IMR-90 (cell line): ENCODE results near the gene AQP12B. TPM values are rescaled to one million over a fixed set of nuclear protein-coding genes. Genes with fewer than 3 reads are reported as not detected.

Source experiments
- ATAC-seq: fragments of 200-7000 bp; cut with Tn5 transposase; 2 replicates; pipeline ENCODE4 v1.9.1; 2020; ENCODE audit warnings: low read depth, mild to moderate bottlenecking, moderate library complexity
- BruUV-seq: library from RNA; stranded (reverse); fragments of 400-500 nt; replicated peaks from 2 replicates; lab custom pipeline; 2021; lab: Mats Ljungman, UMichigan
- CTCF ChIA-PET: fragments of 300-600 bp; formaldehyde crosslinking; extraction: SDS; loops from one replicate; lab custom pipeline; 2021; ENCODE audit warnings: antibody characterized with exemption; lab: Yijun Ruan, JAX
- POLR2A ChIA-PET: fragments of 300-600 bp; sonication (Branson Sonifier 250); formaldehyde crosslinking; loops from one replicate; lab custom pipeline; 2022; ENCODE audit warnings: antibody characterized with exemption; ENCODE audit not compliant: unreplicated experiment; lab: Charles Lee
- DNase-seq: peaks from one replicate; pipeline ENCODE4 v3.0.0; 2013
- H2AFZ ChIP-seq: replicated peaks from 2 replicates; pipeline ENCODE3; 2013; ENCODE audit warnings: low read length, mild to moderate bottlenecking; ENCODE audit not compliant: poor library complexity
- H2AK5ac ChIP-seq: 2 replicates; pipeline ENCODE4 v1.6.1; 2013; ENCODE audit warnings: low read depth, low read length, inconsistent platforms
- H2AK9ac ChIP-seq: replicated peaks from 2 replicates; pipeline ENCODE3; 2013; ENCODE audit warnings: mild to moderate bottlenecking, low read depth, low read length, moderate library complexity; ENCODE audit not compliant: poor library complexity
- H2BK120ac ChIP-seq: 2 replicates; pipeline ENCODE4 v1.6.1; 2013; ENCODE audit warnings: low read depth, low read length, inconsistent platforms
- H2BK15ac ChIP-seq: 3 replicates; pipeline ENCODE4 v1.6.1; 2013; ENCODE audit warnings: low read depth, low read length, inconsistent platforms
- H2BK20ac ChIP-seq: 2 replicates; pipeline ENCODE4 v1.6.1; 2013; ENCODE audit warnings: low read depth, mild to moderate bottlenecking, inconsistent platforms, low read length, moderate library complexity
- H2BK5ac ChIP-seq: 2 replicates; pipeline ENCODE4 v1.6.1; 2013; ENCODE audit warnings: mild to moderate bottlenecking, low read depth, low read length, inconsistent platforms; ENCODE audit not compliant: poor library complexity, severe bottlenecking
- H3K14ac ChIP-seq: replicated peaks from 2 replicates; pipeline ENCODE4 v1.6.1; 2013; ENCODE audit warnings: low read depth, low read length, inconsistent platforms
- H3K18ac ChIP-seq: 2 replicates; pipeline ENCODE4 v1.6.1; 2013; ENCODE audit warnings: low read depth, low read length, control low read depth
- H3K23ac ChIP-seq: 2 replicates; pipeline ENCODE4 v1.6.1; 2013; ENCODE audit warnings: low read depth, low read length, inconsistent platforms
- H3K27ac ChIP-seq: 2 replicates; pipeline ENCODE4 v1.5.1; 2013; ENCODE audit warnings: mild to moderate bottlenecking, control low read depth, low read length; ENCODE audit not compliant: insufficient read depth
- H3K27me3 ChIP-seq: 2 replicates; pipeline ENCODE4 v1.6.1; 2013; ENCODE audit warnings: low read length; ENCODE audit not compliant: control insufficient read depth, insufficient read depth
- H3K36me3 ChIP-seq: 2 replicates; pipeline ENCODE4 v1.6.1; 2013; ENCODE audit warnings: low read length, mixed read lengths; ENCODE audit not compliant: control insufficient read depth, insufficient read depth
- H3K4ac ChIP-seq: 2 replicates; pipeline ENCODE4 v1.6.1; 2013; ENCODE audit warnings: low read depth, low read length, inconsistent platforms
- H3K4me1 ChIP-seq: 2 replicates; pipeline ENCODE4 v1.6.1; 2013; ENCODE audit warnings: low read length, mixed read lengths; ENCODE audit not compliant: control insufficient read depth, insufficient read depth
- H3K4me2 ChIP-seq: 2 replicates; pipeline ENCODE4 v1.6.1; 2013; ENCODE audit warnings: low read depth, mild to moderate bottlenecking, control low read depth, low read length, moderate library complexity
- H3K4me3 ChIP-seq: 2 replicates; pipeline ENCODE4 v1.5.1; 2013; ENCODE audit warnings: low read depth, mild to moderate bottlenecking, control low read depth, low read length, moderate library complexity; ENCODE audit not compliant: insufficient read depth
- H3K56ac ChIP-seq: 2 replicates; pipeline ENCODE4 v1.6.1; 2013; ENCODE audit warnings: low read length, inconsistent platforms; ENCODE audit not compliant: insufficient read depth; ENCODE audit errors: extremely low read depth
- H3K79me1 ChIP-seq, 2 experiments: 2 replicates each; pipeline ENCODE4 v1.6.1; 2013; ENCODE audit warnings: low read length in 2 of 2, inconsistent platforms in 1 of 2, low read depth in 1 of 2
- H3K9ac ChIP-seq: 2 replicates; pipeline ENCODE4 v1.6.1; 2013; ENCODE audit warnings: low read depth, low read length, control low read depth
- H3K9me1 ChIP-seq: 2 replicates; pipeline ENCODE4 v1.6.1; 2013; ENCODE audit warnings: low read length, inconsistent platforms; ENCODE audit not compliant: insufficient read depth
- H3K9me3 ChIP-seq: 2 replicates; pipeline ENCODE4 v1.6.1; 2013; ENCODE audit warnings: low read length; ENCODE audit not compliant: control insufficient read depth, insufficient read depth
- H4K20me1 ChIP-seq: 2 replicates; pipeline ENCODE4 v1.6.1; 2013; ENCODE audit warnings: low read length, inconsistent platforms; ENCODE audit not compliant: insufficient read depth
- H4K5ac ChIP-seq: 2 replicates; pipeline ENCODE4 v1.6.1; 2013; ENCODE audit warnings: mild to moderate bottlenecking, low read depth, low read length, control low read depth
- H4K8ac ChIP-seq, 2 experiments: 2 replicates each; pipeline ENCODE4 v1.6.1; 2013; ENCODE audit warnings: low read depth in 2 of 2, low read length in 2 of 2, control low read depth in 1 of 2, inconsistent platforms in 1 of 2
- H4K91ac ChIP-seq: 2 replicates; pipeline ENCODE4 v1.6.1; 2013; ENCODE audit warnings: low read depth, low read length, inconsistent platforms; ENCODE audit not compliant: insufficient read depth
- BHLHE40 ChIP-seq: fragments of 150-350 bp; IDR thresholded peaks from 2 replicates; pipeline ENCODE4 v1.6.1; 2016; ENCODE audit warnings: mild to moderate bottlenecking, low read depth, low read length
- CEBPB ChIP-seq: IDR thresholded peaks from 2 replicates; pipeline ENCODE4 v1.6.1; 2012; ENCODE audit warnings: low read depth, low read length, improper control_type of control experiment
- CHD1 ChIP-seq: IDR thresholded peaks from 2 replicates; pipeline ENCODE4 v1.6.1; 2012; ENCODE audit warnings: low read depth, low read length, improper control_type of control experiment
- FOS ChIP-seq: fragments of 150-350 bp; IDR thresholded peaks from 2 replicates; pipeline ENCODE4 v1.6.1; 2016; ENCODE audit warnings: low read depth, low read length
- MAFK ChIP-seq: IDR thresholded peaks from 2 replicates; pipeline ENCODE4 v1.6.1; 2012; ENCODE audit warnings: low read depth, low read length, improper control_type of control experiment
- MAZ ChIP-seq: IDR thresholded peaks from 2 replicates; pipeline ENCODE4 v1.6.1; 2012; ENCODE audit warnings: low read depth, mild to moderate bottlenecking, low read length, improper control_type of control experiment, moderate library complexity, borderline replicate concordance
- MXI1 ChIP-seq: IDR thresholded peaks from 2 replicates; pipeline ENCODE4 v1.6.1; 2012; ENCODE audit warnings: low read depth, mild to moderate bottlenecking, low read length, moderate library complexity, borderline replicate concordance
- NFE2L2 ChIP-seq: fragments of 150-350 bp; IDR thresholded peaks from 2 replicates; pipeline ENCODE4 v1.6.1; 2016; ENCODE audit warnings: low read depth, mild to moderate bottlenecking, low read length
- POLR2A ChIP-seq: IDR thresholded peaks from 2 replicates; pipeline ENCODE4 v1.6.1; 2012; ENCODE audit warnings: mild to moderate bottlenecking, low read depth, low read length
- RCOR1 ChIP-seq: IDR thresholded peaks from 2 replicates; pipeline ENCODE4 v1.6.1; 2012; ENCODE audit warnings: mild to moderate bottlenecking, low read length, improper control_type of control experiment; ENCODE audit not compliant: insufficient replicate concordance
- SMC3 ChIP-seq: fragments of 150-350 bp; IDR thresholded peaks from 2 replicates; pipeline ENCODE4 v1.6.1; 2016; ENCODE audit warnings: low read depth, mild to moderate bottlenecking, antibody characterized with exemption, low read length, moderate library complexity
- WGBS, 2 experiments: methylation state at CpG; one replicate each; pipeline versions ENCODE4 v1.1.5 to v1.1.7; 2013; ENCODE audit warnings: missing lambda C conversion rate in 2 of 2; ENCODE audit not compliant: insufficient read length in 1 of 2; ENCODE audit errors: extremely low coverage in 2 of 2; 5-methylcytosine and 5-hydroxymethylcytosine counted together
- dilution Hi-C: fragments of 300-500 bp; cut with HindIII; formaldehyde crosslinking; loops from one replicate; pipeline ENCODE4 v1.14.3; 2018; ENCODE audit warnings: low sequenced_read_pairs; ENCODE audit not compliant: unreplicated experiment
- in situ Hi-C: fragments of 300-500 bp; cut with MboI; formaldehyde crosslinking; loops from 3 replicates; pipeline ENCODE4 v1.14.3; 2019; ENCODE audit warnings: low sequenced_read_pairs, inconsistent platforms, mixed read lengths
- intact Hi-C: fragments of 100-400 bp; cut with micrococcal nuclease; formaldehyde crosslinking; loops from 2 replicates; pipeline ENCODE4 v1.10.0; 2022
- polyA plus RNA-seq, 3 experiments: library from polyadenylated mRNA; depleted of rRNA; stranded (reverse); fragments of >200 nt; gene quantifications; 2 replicates each; pipeline ENCODE4 v1.2.3, GENCODE V29; 2012; ENCODE audit warnings: low replicate concordance in 1 of 3
- total RNA-seq: library from RNA; depleted of rRNA; stranded (reverse); fragments of >200 nt; gene quantifications from 2 replicates; pipeline ENCODE4 v1.2.3, GENCODE V29; 2012
- TF ChIP-seq, protein P1 (sequence below): fragments of 150-350 bp; IDR thresholded peaks from 2 replicates; pipeline ENCODE4 v1.6.1; 2016; ENCODE audit warnings: low read depth, mild to moderate bottlenecking, low read length, moderate library complexity, borderline replicate concordance
- TF ChIP-seq, protein P2 (sequence below): fragments of 150-350 bp; IDR thresholded peaks from 2 replicates; pipeline ENCODE4 v1.6.1; 2017; ENCODE audit warnings: mild to moderate bottlenecking, antibody characterized with exemption, low read length, low read depth

The AQP12B gene
- total and polyA plus RNA-seq, 2 of the 4 experiments (the other 2 are of a cell fraction), result not detected

DNA sequence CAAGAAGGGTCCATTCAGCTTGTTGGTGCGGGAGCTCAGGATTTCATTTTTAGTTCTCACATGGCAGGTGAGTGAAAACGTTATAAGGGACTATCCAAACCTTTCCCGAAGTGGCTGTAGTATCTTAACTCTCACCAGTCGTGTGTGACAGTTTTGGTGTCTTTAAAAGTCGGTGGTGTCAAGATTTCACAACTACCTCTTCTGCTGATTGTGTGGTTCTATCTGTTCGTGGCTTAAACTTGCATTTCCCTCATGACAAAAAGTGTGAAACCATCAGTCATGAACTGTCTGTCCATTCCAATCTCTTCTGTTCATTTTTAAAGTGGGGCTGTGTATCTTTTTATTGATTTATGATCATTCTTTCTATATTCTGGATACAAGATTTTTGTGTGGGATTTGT lies 3.8 kb upstream of the AQP12B start:
- no peaks in the 10 kb centered on the region for H3K79me1 ChIP-seq
- no peak overlapping the region for H2AK9ac ChIP-seq
- H3K14ac ChIP-seq, result no peak overlapping the region
- H2AFZ ChIP-seq, result no peak overlapping the region
- no peaks in the 10 kb centered on the region for H3K9me1 ChIP-seq
- no TSS peak for BruUV-seq
- H2AK5ac ChIP-seq, result no peak overlapping the region
- POLR2A ChIA-PET, result no interaction called here
- H4K20me1 ChIP-seq, result no peaks in the 10 kb centered on the region
- H2BK120ac ChIP-seq, result no peak overlapping the region
- no peak overlapping the region for H4K5ac ChIP-seq
- no peaks in the 10 kb centered on the region for H3K4me1 ChIP-seq
- no peak overlapping the region for H3K23ac ChIP-seq
- no peak for DNase-seq
- no peaks in the 10 kb centered on the region for H3K9me3 ChIP-seq
- H2BK15ac ChIP-seq, result no peak overlapping the region
- no peak for ATAC-seq
- no peak overlapping the region for H3K4ac ChIP-seq
- H3K4me3 ChIP-seq, result no peak overlapping the region
- 25% methylated on average over 2 of the region's 6 CpGs; no CpG with 5 or more reads in 1 of the 2 experiments for WGBS, 2 experiments
- H3K36me3 ChIP-seq, result no peaks in the 10 kb centered on the region
- H3K4me2 ChIP-seq, result no peak overlapping the region
- no peak overlapping the region for H3K56ac ChIP-seq
- in situ Hi-C loops (no loop called here), dilution Hi-C loops (no loop called here), intact Hi-C loops (no loop called here)
- H3K27ac ChIP-seq, result no peak overlapping the region
- H3K27me3 ChIP-seq, result peaks cover 33% of the 10 kb centered on the region
- H3K18ac ChIP-seq, result no peak overlapping the region
- H3K9ac ChIP-seq, result no peak overlapping the region
- TF ChIP-seq MAZ, result no peak
- TF ChIP-seq, protein P1, sequence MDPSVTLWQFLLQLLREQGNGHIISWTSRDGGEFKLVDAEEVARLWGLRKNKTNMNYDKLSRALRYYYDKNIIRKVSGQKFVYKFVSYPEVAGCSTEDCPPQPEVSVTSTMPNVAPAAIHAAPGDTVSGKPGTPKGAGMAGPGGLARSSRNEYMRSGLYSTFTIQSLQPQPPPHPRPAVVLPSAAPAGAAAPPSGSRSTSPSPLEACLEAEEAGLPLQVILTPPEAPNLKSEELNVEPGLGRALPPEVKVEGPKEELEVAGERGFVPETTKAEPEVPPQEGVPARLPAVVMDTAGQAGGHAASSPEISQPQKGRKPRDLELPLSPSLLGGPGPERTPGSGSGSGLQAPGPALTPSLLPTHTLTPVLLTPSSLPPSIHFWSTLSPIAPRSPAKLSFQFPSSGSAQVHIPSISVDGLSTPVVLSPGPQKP, result no peak
- TF ChIP-seq BHLHE40, result no peak
- TF ChIP-seq RCOR1, result no peak
- TF ChIP-seq NFE2L2, result no peak
- TF ChIP-seq SMC3, result no peak
- TF ChIP-seq CHD1, result no peak
- no peak for TF ChIP-seq POLR2A
- no peak for TF ChIP-seq MAFK
- TF ChIP-seq CEBPB, result no peak
- no peak for TF ChIP-seq MXI1
- no peak for TF ChIP-seq FOS
- TF ChIP-seq, protein P2, sequence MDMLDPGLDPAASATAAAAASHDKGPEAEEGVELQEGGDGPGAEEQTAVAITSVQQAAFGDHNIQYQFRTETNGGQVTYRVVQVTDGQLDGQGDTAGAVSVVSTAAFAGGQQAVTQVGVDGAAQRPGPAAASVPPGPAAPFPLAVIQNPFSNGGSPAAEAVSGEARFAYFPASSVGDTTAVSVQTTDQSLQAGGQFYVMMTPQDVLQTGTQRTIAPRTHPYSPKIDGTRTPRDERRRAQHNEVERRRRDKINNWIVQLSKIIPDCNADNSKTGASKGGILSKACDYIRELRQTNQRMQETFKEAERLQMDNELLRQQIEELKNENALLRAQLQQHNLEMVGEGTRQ, result no peak
- H2BK20ac ChIP-seq, result no peak overlapping the region
- no peak overlapping the region for H4K8ac ChIP-seq
- CTCF ChIA-PET, result interaction anchor here (0.6 kb wide), 1 partner anchor 532 kb away, joined by 3 read pairs; no protein-coding TSS in a partner anchor
- no peak overlapping the region for H4K91ac ChIP-seq
- no peak overlapping the region for H2BK5ac ChIP-seq
